ENCODE results near the gene GAGE1. TPM values are rescaled to one million over a fixed set of nuclear protein-coding genes. Genes with fewer than 3 reads are reported as not detected.

GAGE1 gene
- total RNA-seq = not detected in 2 replicates

GRCh38 chrX:49598720-49599119 lies at the start of gene GAGE1:
Gene GAGE1 (plus strand): TSS chrX:49599020. CDS start chrX:49600175, 1,155 bp downstream.

DNA sequence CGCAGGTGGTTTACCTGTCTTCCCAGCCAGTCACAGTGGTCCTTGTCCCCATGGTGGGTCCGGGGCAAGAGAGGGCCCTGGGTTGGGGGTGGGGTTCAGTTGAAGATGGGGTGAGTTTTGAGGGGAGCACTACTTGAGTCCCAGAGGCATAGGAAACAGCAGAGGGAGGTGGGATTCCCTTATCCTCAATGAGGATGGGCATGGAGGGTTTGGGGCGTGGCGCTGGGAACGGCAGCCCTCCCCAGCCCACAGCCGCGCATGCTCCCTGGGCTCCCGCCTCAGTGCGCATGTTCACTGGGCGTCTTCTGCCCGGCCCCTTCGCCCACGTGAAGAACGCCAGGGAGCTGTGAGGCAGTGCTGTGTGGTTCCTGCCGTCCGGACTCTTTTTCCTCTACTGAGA lies 47.8 kb upstream of the GAGE1 start, which contains the start of gene GAGE12E:
Gene GAGE12E (plus strand): TSS at position 301 of the 400 bp plus-strand sequence. CDS start 1,155 bp downstream, outside the sequence.

DNA sequence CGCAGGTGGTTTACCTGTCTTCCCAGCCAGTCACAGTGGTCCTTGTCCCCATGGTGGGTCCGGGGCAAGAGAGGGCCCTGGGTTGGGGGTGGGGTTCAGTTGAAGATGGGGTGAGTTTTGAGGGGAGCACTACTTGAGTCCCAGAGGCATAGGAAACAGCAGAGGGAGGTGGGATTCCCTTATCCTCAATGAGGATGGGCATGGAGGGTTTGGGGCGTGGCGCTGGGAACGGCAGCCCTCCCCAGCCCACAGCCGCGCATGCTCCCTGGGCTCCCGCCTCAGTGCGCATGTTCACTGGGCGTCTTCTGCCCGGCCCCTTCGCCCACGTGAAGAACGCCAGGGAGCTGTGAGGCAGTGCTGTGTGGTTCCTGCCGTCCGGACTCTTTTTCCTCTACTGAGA lies 38.3 kb upstream of the GAGE1 start, which contains the start of gene GAGE12F:
Gene GAGE12F (plus strand): TSS at position 301 of the 400 bp plus-strand sequence. CDS start 1,155 bp downstream, outside the sequence.

DNA sequence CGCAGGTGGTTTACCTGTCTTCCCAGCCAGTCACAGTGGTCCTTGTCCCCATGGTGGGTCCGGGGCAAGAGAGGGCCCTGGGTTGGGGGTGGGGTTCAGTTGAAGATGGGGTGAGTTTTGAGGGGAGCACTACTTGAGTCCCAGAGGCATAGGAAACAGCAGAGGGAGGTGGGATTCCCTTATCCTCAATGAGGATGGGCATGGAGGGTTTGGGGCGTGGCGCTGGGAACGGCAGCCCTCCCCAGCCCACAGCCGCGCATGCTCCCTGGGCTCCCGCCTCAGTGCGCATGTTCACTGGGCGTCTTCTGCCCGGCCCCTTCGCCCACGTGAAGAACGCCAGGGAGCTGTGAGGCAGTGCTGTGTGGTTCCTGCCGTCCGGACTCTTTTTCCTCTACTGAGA lies 28.7 kb upstream of the GAGE1 start, which contains the start of gene GAGE12G:
Gene GAGE12G (plus strand): TSS at position 301 of the 400 bp plus-strand sequence. CDS start 1,155 bp downstream, outside the sequence.

DNA sequence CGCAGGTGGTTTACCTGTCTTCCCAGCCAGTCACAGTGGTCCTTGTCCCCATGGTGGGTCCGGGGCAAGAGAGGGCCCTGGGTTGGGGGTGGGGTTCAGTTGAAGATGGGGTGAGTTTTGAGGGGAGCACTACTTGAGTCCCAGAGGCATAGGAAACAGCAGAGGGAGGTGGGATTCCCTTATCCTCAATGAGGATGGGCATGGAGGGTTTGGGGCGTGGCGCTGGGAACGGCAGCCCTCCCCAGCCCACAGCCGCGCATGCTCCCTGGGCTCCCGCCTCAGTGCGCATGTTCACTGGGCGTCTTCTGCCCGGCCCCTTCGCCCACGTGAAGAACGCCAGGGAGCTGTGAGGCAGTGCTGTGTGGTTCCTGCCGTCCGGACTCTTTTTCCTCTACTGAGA lies 19.2 kb upstream of the GAGE1 start, which contains the start of gene GAGE12H:
Gene GAGE12H (plus strand): TSS at position 301 of the 400 bp plus-strand sequence. CDS start 1,155 bp downstream, outside the sequence.

DNA sequence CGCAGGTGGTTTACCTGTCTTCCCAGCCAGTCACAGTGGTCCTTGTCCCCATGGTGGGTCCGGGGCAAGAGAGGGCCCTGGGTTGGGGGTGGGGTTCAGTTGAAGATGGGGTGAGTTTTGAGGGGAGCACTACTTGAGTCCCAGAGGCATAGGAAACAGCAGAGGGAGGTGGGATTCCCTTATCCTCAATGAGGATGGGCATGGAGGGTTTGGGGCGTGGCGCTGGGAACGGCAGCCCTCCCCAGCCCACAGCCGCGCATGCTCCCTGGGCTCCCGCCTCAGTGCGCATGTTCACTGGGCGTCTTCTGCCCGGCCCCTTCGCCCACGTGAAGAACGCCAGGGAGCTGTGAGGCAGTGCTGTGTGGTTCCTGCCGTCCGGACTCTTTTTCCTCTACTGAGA lies 9.6 kb upstream of the GAGE1 start, which contains the start of gene GAGE2A:
Gene GAGE2A (plus strand): TSS at position 301 of the 400 bp plus-strand sequence. CDS start 1,155 bp downstream, outside the sequence.

Other genes starting within 250 kb of the GAGE1 start
- gene GAGE12C, start 66.8 kb upstream of the GAGE1 start, total RNA-seq = not detected in 2 replicates
- gene GAGE12D, start 57.3 kb upstream of the GAGE1 start, total RNA-seq = not detected in 2 replicates
- not detected in 2 replicates for gene GAGE12E, start 47.7 kb upstream of the GAGE1 start, total RNA-seq
- not detected in 2 replicates for gene GAGE12F, start 38.2 kb upstream of the GAGE1 start, total RNA-seq
- gene GAGE12G, start 28.6 kb upstream of the GAGE1 start, total RNA-seq = not detected in 2 replicates
- not detected in 2 replicates for gene GAGE12H, start 19.1 kb upstream of the GAGE1 start, total RNA-seq
- gene GAGE2A, start 9.5 kb upstream of the GAGE1 start, total RNA-seq = not detected in 2 replicates
- not detected in 2 replicates for gene PAGE1, start 97.0 kb downstream of the GAGE1 start, total RNA-seq
- gene PAGE4, start 230.3 kb downstream of the GAGE1 start, total RNA-seq = not detected in 2 replicates